SK-N-SH treated with all-trans-retinoic acid at 6 μM for 48 hours (cell line): Measurements from ENCODE around the gene STARD9.

ENCODE experiments used
- BACH2 ChIP-seq: fragments of 250-450 bp; sonication (Bioruptor Pico); IDR thresholded peaks from 2 replicates; pipeline ENCODE4 v1.9.0; 2021; ENCODE audit warnings: mild to moderate bottlenecking, borderline replicate concordance
- PATZ1 ChIP-seq: fragments of 250-450 bp; sonication (Bioruptor Pico); IDR thresholded peaks from 2 replicates; pipeline ENCODE4 v1.8.0; 2020; ENCODE audit warnings: mild to moderate bottlenecking, moderate library complexity, borderline replicate concordance
- RARB ChIP-seq: fragments of 250-450 bp; sonication (Bioruptor Pico); IDR thresholded peaks from 2 replicates; pipeline ENCODE4 v1.8.0; 2021; ENCODE audit warnings: mild to moderate bottlenecking, moderate library complexity
- ZC3H10 ChIP-seq: fragments of 250-450 bp; sonication (Bioruptor Pico); IDR thresholded peaks from 2 replicates; pipeline ENCODE4 v1.5.1; 2021; ENCODE audit warnings: mild to moderate bottlenecking, moderate library complexity
- ZFP3 ChIP-seq: fragments of 250-450 bp; sonication (Bioruptor Pico); IDR thresholded peaks from 2 replicates; pipeline ENCODE4 v1.5.0; 2020; ENCODE audit warnings: mild to moderate bottlenecking, moderate library complexity
- ZFP30 ChIP-seq: fragments of 450-650 bp; formaldehyde crosslinking; IDR thresholded peaks from 2 replicates; pipeline ENCODE4 v1.5.0; 2022; ENCODE audit warnings: mild to moderate bottlenecking, moderate library complexity
- TF ChIP-seq, protein P1 (sequence below): fragments of 250-450 bp; sonication (Bioruptor Pico); IDR thresholded peaks from 2 replicates; pipeline ENCODE4 v1.8.0; 2021; ENCODE audit warnings: low read depth, mild to moderate bottlenecking, moderate library complexity, borderline replicate concordance

- TF ChIP-seq ZFP3 (CRISPR knock-in tag) (no peak), BACH2 (CRISPR knock-in tag) (no peak), PATZ1 (CRISPR knock-in tag) (no peak), ZC3H10 (CRISPR knock-in tag) (no peak), RARB (no peak), ZFP30 (CRISPR knock-in tag) (peak; percentile 89)
- TF ChIP-seq, protein P1, sequence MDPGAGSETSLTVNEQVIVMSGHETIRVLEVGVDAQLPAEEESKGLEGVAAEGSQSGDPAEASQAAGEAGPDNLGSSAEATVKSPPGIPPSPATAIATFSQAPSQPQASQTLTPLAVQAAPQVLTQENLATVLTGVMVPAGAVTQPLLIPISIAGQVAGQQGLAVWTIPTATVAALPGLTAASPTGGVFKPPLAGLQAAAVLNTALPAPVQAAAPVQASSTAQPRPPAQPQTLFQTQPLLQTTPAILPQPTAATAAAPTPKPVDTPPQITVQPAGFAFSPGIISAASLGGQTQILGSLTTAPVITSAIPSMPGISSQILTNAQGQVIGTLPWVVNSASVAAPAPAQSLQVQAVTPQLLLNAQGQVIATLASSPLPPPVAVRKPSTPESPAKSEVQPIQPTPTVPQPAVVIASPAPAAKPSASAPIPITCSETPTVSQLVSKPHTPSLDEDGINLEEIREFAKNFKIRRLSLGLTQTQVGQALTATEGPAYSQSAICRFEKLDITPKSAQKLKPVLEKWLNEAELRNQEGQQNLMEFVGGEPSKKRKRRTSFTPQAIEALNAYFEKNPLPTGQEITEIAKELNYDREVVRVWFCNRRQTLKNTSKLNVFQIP (CRISPR knock-in tag): no peak
Observed at GRCh38 chr15:42750306-42750705, 174.9 kb downstream of the STARD9 start.
